ENCODE results near the gene PLEKHF1.

Gene PLEKHF1

DNA sequence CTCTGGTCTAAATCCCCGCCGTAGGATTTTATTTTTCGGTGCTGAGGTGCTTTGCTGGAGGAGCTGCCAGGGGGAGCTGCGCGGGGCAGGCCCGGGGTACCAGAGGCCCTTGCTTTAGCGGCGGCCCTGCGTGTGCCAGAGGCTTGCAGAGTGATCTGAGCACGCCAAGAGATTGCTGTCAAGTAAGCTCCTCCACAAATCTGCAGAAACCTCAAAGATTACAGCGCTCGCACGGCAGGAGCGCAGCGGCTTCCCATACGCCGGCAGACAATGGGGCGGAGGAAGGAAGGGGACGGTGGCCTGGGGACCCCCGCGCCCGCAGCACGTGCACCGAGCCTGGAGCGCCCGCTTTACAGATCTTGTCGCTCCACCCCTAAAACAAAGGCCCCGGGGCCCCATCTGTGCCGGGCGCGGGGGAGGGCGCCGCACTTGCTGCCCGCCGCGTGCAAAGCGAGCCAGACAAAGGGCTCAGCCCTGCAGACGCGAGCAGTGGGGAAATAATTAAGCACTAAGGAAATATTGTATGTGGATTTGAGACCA lies 58.9 kb downstream of the PLEKHF1 start:
- H3K4me3 ChIP-seq (ENCODE audit: low read length) = peak overlapping the region; percentile 11
- TF ChIP-seq, protein P1, sequence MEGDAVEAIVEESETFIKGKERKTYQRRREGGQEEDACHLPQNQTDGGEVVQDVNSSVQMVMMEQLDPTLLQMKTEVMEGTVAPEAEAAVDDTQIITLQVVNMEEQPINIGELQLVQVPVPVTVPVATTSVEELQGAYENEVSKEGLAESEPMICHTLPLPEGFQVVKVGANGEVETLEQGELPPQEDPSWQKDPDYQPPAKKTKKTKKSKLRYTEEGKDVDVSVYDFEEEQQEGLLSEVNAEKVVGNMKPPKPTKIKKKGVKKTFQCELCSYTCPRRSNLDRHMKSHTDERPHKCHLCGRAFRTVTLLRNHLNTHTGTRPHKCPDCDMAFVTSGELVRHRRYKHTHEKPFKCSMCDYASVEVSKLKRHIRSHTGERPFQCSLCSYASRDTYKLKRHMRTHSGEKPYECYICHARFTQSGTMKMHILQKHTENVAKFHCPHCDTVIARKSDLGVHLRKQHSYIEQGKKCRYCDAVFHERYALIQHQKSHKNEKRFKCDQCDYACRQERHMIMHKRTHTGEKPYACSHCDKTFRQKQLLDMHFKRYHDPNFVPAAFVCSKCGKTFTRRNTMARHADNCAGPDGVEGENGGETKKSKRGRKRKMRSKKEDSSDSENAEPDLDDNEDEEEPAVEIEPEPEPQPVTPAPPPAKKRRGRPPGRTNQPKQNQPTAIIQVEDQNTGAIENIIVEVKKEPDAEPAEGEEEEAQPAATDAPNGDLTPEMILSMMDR (IDR thresholded peaks at IDR 0.05; ENCODE audit: insufficient read depth, low read depth, low read length, missing control alignments) = no peak
- DNase-seq (ENCODE audit: low read depth) = peak; percentile 5

DNA sequence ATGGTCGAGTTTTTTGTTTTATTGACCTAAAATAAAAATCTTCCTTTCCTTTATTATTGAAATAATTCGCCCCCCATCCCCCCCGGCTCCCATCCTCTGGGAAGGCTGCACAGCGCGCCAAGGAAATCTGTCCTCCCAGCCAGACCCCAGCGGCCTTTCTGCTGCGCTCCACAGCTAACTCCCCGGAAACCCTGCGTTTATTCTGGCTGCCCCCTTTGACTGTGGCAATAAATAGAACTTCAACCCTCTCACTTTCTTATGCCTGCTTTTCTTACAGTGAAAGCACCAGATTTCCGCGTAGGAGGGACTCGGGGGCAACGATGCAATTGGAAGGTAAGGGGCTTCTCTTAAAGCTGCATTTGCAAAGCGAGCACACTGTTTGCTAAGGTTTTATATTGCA lies 59.5 kb downstream of the PLEKHF1 start:
- no peak for DNase-seq (ENCODE audit: low read depth)
- no peak overlapping the region for H3K4me3 ChIP-seq (ENCODE audit: low read length)

More for the DNA sequence above, 59.5 kb downstream of the PLEKHF1 start:
- TF ChIP-seq, protein P1 (IDR thresholded peaks at IDR 0.05; ENCODE audit: insufficient read depth, low read depth, low read length, missing control alignments) = no peak

All from epithelial cell of esophagus (primary cell).